ENCODE measurements around the gene XYLT1. TPM values are rescaled to one million over a fixed set of nuclear protein-coding genes. Genes with fewer than 3 reads are reported as not detected.
A peak's percentile ranks its signal among the peaks of the same experiment; 100 is the strongest.

The XYLT1 gene
- total and polyA plus RNA-seq, 2 of the 13 experiments (the other 11 are each of a cell fraction or from before 2014, with no cell fraction given): not detected

DNA sequence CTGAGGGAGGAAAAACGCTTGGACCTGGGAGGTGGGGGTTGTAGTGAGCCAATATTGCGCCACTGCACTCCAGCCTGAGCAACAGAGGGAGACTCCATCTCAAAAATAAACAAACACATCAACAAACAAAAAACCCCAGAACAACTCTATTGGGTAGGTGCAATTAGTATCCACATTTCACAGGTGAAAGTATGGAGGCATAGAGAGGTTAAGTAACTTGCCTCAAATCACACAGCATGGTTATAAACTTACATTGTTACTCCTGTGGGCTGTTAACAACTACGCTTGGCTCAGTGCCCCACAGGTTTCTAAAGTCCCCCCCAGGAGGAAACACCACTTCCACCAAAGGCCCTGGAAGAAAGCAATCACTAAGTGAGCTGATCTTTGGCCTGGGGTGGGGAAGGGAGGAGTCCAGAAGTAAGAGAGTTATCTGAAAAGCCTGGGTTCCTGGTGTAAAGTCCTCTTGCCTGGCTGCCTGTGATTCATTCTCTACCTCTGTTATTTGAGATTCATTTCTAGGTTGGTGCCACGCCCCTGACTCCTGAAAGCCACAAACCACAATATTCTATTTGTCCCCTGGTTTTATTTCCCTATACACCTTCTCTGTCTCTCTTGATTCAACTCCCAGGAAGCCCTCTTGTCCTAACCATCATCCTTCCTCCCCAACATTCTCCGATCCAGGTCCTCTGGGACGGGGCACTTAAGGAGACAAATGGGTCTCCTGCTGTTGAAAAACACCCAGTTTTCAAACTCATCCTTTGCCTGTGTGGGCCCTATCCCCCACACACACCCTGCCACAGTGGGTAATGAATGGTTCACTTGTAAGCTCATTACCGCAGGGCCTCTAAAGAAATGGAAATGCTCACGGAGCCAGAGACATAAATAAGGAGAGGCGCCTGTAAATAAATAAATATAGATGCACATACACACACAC, 195.4 kb downstream of the XYLT1 start (continued):
- TF ChIP-seq, protein P1, sequence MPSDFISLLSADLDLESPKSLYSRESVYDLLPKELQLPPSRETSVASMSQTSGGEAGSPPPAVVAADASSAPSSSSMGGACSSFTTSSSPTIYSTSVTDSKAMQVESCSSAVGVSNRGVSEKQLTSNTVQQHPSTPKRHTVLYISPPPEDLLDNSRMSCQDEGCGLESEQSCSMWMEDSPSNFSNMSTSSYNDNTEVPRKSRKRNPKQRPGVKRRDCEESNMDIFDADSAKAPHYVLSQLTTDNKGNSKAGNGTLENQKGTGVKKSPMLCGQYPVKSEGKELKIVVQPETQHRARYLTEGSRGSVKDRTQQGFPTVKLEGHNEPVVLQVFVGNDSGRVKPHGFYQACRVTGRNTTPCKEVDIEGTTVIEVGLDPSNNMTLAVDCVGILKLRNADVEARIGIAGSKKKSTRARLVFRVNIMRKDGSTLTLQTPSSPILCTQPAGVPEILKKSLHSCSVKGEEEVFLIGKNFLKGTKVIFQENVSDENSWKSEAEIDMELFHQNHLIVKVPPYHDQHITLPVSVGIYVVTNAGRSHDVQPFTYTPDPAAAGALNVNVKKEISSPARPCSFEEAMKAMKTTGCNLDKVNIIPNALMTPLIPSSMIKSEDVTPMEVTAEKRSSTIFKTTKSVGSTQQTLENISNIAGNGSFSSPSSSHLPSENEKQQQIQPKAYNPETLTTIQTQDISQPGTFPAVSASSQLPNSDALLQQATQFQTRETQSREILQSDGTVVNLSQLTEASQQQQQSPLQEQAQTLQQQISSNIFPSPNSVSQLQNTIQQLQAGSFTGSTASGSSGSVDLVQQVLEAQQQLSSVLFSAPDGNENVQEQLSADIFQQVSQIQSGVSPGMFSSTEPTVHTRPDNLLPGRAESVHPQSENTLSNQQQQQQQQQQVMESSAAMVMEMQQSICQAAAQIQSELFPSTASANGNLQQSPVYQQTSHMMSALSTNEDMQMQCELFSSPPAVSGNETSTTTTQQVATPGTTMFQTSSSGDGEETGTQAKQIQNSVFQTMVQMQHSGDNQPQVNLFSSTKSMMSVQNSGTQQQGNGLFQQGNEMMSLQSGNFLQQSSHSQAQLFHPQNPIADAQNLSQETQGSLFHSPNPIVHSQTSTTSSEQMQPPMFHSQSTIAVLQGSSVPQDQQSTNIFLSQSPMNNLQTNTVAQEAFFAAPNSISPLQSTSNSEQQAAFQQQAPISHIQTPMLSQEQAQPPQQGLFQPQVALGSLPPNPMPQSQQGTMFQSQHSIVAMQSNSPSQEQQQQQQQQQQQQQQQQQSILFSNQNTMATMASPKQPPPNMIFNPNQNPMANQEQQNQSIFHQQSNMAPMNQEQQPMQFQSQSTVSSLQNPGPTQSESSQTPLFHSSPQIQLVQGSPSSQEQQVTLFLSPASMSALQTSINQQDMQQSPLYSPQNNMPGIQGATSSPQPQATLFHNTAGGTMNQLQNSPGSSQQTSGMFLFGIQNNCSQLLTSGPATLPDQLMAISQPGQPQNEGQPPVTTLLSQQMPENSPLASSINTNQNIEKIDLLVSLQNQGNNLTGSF (CRISPR knock-in tag; IDR thresholded peaks at IDR 0.05): no peak
- TF ChIP-seq RFX1 (IDR thresholded peaks at IDR 0.05): no peak
- no peak for TF ChIP-seq NFIC (IDR thresholded peaks at IDR 0.05; ENCODE audit: low read length)
- 0 out of 2 replicates have a peak, but pooled peaks have one; percentile 3 for TF ChIP-seq FOXK1 (CRISPR knock-in tag; IDR thresholded peaks at IDR 0.05; ENCODE audit: borderline replicate concordance, low read depth)
- TF ChIP-seq, protein P2, sequence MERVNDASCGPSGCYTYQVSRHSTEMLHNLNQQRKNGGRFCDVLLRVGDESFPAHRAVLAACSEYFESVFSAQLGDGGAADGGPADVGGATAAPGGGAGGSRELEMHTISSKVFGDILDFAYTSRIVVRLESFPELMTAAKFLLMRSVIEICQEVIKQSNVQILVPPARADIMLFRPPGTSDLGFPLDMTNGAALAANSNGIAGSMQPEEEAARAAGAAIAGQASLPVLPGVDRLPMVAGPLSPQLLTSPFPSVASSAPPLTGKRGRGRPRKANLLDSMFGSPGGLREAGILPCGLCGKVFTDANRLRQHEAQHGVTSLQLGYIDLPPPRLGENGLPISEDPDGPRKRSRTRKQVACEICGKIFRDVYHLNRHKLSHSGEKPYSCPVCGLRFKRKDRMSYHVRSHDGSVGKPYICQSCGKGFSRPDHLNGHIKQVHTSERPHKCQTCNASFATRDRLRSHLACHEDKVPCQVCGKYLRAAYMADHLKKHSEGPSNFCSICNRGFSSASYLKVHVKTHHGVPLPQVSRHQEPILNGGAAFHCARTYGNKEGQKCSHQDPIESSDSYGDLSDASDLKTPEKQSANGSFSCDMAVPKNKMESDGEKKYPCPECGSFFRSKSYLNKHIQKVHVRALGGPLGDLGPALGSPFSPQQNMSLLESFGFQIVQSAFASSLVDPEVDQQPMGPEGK (CRISPR knock-in tag; IDR thresholded peaks at IDR 0.05): peak; percentile 97
- peak; percentile 89 for TF ChIP-seq ELF3 (CRISPR knock-in tag; IDR thresholded peaks at IDR 0.05)
- TF ChIP-seq, protein P3, sequence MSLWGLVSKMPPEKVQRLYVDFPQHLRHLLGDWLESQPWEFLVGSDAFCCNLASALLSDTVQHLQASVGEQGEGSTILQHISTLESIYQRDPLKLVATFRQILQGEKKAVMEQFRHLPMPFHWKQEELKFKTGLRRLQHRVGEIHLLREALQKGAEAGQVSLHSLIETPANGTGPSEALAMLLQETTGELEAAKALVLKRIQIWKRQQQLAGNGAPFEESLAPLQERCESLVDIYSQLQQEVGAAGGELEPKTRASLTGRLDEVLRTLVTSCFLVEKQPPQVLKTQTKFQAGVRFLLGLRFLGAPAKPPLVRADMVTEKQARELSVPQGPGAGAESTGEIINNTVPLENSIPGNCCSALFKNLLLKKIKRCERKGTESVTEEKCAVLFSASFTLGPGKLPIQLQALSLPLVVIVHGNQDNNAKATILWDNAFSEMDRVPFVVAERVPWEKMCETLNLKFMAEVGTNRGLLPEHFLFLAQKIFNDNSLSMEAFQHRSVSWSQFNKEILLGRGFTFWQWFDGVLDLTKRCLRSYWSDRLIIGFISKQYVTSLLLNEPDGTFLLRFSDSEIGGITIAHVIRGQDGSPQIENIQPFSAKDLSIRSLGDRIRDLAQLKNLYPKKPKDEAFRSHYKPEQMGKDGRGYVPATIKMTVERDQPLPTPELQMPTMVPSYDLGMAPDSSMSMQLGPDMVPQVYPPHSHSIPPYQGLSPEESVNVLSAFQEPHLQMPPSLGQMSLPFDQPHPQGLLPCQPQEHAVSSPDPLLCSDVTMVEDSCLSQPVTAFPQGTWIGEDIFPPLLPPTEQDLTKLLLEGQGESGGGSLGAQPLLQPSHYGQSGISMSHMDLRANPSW (CRISPR knock-in tag; IDR thresholded peaks at IDR 0.05; ENCODE audit: borderline replicate concordance): no peak
- peak; percentile 65 for TF ChIP-seq ZMYM3 (CRISPR knock-in tag; IDR thresholded peaks at IDR 0.05)
- no peak for TF ChIP-seq PAWR (CRISPR knock-in tag; IDR thresholded peaks at IDR 0.05; ENCODE audit: borderline replicate concordance)
- TF ChIP-seq ZNF543 (CRISPR knock-in tag; IDR thresholded peaks at IDR 0.05): no peak
- no peak for TF ChIP-seq GABPB1 (CRISPR knock-in tag; IDR thresholded peaks at IDR 0.05)
- TF ChIP-seq ADNP (CRISPR knock-in tag; IDR thresholded peaks at IDR 0.05): no peak
- TF ChIP-seq ZNF629 (CRISPR knock-in tag; conservative IDR thresholded peaks at IDR 0.05): no peak
- TF ChIP-seq HOXD1 (CRISPR knock-in tag; IDR thresholded peaks at IDR 0.05): no peak
- TF ChIP-seq ZNF124 (CRISPR knock-in tag; IDR thresholded peaks at IDR 0.05): no peak
- TF ChIP-seq SMAD9 (CRISPR knock-in tag; IDR thresholded peaks at IDR 0.05): no peak
- 0 out of 2 replicates have a peak, but pooled peaks have one; percentile 31 for TF ChIP-seq HOXA3 (CRISPR knock-in tag; IDR thresholded peaks at IDR 0.05)
- TF ChIP-seq, protein P4, sequence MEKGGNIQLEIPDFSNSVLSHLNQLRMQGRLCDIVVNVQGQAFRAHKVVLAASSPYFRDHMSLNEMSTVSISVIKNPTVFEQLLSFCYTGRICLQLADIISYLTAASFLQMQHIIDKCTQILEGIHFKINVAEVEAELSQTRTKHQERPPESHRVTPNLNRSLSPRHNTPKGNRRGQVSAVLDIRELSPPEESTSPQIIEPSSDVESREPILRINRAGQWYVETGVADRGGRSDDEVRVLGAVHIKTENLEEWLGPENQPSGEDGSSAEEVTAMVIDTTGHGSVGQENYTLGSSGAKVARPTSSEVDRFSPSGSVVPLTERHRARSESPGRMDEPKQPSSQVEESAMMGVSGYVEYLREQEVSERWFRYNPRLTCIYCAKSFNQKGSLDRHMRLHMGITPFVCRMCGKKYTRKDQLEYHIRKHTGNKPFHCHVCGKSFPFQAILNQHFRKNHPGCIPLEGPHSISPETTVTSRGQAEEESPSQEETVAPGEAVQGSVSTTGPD (CRISPR knock-in tag; IDR thresholded peaks at IDR 0.05): no peak
- no peak for TF ChIP-seq TOPORS (CRISPR knock-in tag; IDR thresholded peaks at IDR 0.05)

Measured in HepG2 (cell line).